Frontal cortex (tissue), 4 donors: ENCODE results near the gene OPHN1. TPM values are rescaled to one million over a fixed set of nuclear protein-coding genes. Genes with fewer than 3 reads are reported as not detected.

Experiments
- DNase-seq, 2 donors: peaks; one replicate each; pipeline ENCODE4 v3.0.0; 2012; ENCODE audit warnings: low spot score in 2 of 2
- FAIRE-seq: peaks from 2 replicates; lab custom pipeline; 2012; peaks lifted over from hg19 to GRCh38; lab: Jason Lieb, UNC
- total RNA-seq: library from RNA; depleted of rRNA; stranded (reverse); fragments of >200 nt; gene quantifications from one replicate; pipeline ENCODE4 v1.2.3, GENCODE V29; 2014
- donor health status: control.
- donor health status: control.
- donor health status: control.

The OPHN1 gene
- total RNA-seq, 1 donor from 2014 or later = 39.1 TPM

DNA sequence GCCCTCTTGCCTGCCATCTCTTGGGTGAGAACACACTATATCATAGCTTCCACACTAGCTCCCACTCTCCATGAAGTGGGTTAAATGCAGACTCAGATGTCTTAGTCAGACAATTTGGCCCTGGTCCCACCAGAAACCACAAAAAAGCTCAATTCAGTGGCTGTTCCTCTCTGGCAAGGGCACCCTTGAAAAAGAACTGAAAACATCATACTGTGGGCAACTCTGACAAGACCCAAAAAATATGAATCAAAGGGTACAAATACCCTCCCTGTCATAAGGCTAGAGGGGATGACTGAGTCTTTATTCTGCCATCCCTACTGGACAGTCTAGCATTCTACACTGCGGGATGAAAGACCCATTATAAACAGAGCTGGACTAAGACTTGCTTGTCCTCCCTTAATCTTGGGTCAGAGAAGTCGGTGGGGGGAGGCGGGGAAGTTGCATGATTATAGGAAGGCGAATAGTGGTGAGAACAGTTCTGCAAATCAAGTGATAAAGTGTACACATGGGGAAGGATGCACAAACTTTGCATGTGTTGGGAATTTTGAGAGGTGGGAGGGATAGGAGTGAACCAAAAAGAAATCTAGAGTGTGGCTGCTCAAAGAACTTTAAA lies 172.1 kb downstream of the OPHN1 start:
- no peak for FAIRE-seq
- peak in 1 of 2 donors; percentile 1 for DNase-seq

DNA sequence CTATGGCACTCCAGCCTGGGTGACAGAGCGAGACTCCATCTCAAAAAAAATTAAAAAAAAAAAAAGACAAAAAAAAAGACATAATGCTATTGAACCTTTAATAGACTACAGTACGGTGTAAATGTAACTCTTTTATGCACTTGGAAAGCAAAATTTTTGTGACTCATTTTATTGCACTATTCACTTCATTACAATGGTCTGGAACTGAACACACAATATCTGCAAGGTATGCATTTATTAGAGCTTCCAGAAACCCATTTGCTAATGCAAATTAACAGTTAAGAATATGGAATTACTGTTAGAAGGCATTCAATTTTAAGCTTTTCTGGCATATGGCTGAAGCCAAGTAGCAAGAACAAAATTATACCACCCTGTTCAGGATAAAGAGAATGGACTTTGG lies 176.3 kb downstream of the OPHN1 start:
- DNase-seq = no peak

DNA sequence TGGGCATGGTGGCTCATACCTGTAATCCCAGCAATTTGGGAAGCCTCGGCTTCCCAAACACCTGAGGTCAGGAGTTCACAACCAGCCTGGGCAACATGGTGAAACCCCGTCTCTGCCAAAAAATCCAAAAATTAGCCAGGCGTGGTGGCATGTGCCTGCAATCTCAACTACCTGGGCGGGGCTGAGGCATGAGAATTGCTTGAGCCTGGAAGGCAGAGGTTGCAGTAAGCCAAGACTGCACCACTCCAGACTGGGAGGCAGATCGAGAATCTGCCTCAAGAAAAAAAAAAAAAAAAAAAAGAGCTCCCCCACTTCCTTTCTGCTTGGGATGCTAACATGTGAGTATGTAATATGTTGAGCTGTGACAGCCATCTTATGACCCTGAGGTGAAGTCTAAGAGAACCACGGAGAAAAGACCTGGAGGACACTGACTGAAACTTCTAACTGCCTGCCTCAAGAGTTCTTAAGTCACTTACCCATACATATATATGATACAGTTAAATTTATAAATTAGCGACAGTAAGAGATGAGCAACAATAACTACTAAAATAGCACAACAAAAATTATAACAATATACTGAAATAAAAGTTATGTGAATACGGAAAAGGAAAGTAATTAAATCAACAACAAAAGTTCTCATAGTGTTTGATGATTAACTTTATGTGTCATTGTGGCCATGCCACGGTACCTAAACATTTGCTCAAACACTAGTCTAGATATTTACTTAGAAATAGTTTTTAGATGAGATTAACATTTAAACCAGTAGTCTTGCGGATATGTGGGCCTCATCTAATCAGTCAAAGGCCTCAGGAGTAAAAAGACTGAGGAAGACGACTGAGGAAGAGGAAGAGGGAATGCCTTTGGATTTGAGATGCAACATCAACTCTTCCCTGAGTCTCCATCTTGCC lies 178.3 kb downstream of the OPHN1 start:
- FAIRE-seq (no peak), DNase-seq (no peak)

More for the DNA sequence above, 176.3 kb downstream of the OPHN1 start:
- no peak for FAIRE-seq

DNA sequence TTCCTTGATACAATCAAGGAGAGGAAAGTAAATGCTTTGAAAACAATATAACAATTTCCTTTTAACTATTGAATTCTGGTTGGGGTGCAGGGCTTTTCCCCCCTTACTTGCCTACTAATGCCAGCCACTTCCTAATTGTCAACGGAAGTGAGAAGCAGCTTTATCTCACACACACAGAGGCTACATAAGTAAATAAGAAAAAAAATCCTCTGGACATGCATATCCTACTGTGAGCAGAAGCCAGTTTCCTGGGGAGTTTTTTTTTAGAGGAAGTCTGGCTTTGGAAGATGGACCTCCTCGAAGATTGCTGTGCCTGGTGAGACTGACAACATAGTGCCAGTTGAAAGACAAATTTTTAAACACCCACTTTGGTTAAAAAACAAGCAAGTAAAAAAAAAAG lies 180.6 kb downstream of the OPHN1 start:
- FAIRE-seq = no peak
- DNase-seq = no peak

DNA sequence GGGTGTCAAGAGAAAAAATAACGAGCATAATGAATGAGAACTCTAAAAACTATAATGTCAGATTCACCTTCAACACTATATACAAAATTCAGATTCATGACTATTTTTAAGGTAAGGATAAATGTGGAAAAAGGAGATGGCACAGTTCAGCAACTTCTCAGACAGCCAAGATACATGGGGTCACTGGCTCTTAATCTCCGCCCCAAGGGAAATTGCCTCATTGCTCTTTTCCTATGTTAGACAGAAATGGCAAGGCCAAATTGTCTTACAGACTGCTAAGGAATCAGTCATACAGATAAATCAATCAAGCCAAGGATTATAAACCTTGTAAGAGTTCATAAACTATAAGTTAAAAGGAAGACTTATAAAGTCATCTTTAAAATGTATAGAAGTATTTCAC lies 183.4 kb downstream of the OPHN1 start:
- DNase-seq = no peak
- FAIRE-seq = no peak

DNA sequence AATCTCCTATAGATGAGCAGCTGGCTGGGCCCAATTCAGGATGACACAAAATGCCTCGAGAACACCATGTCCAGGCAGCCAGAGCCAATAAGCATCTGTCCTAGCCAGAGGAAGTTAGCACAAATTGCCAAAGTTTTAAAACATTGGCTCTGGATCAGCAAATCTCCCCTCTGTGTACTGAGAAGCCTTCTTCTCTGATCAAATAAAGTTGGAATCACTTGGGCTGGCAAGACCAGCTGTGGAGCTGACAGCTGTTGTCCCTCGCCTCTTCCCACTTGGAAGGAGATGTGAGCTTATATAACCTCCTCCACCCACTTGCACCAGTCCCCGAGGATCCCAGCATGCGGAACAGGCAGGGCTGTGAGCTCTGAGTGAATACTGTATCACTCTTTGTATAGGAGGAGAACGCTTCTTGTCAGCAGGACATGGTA lies 183.9 kb downstream of the OPHN1 start:
- FAIRE-seq (no peak), DNase-seq (no peak)

DNA sequence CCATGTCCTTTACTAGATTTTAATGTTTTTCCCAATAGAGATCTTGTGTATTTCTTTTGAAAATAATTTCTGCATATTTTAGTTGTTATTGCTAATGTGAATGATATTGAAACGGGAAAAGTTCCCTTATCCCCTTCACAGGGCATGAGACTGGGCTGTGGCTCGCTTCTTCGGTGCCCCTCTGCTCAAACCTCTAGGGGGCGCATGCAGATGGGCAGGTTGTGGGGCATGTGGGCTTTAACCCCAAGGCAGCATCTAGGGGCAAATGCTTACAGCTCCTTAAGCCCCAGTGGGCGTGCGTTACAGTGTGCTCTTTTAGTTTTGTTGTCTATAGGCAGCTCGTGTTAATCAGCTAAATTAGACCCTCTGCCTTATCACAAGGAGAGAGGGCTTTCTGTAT lies 194.7 kb downstream of the OPHN1 start:
- no peak for DNase-seq
- no peak for FAIRE-seq

DNA sequence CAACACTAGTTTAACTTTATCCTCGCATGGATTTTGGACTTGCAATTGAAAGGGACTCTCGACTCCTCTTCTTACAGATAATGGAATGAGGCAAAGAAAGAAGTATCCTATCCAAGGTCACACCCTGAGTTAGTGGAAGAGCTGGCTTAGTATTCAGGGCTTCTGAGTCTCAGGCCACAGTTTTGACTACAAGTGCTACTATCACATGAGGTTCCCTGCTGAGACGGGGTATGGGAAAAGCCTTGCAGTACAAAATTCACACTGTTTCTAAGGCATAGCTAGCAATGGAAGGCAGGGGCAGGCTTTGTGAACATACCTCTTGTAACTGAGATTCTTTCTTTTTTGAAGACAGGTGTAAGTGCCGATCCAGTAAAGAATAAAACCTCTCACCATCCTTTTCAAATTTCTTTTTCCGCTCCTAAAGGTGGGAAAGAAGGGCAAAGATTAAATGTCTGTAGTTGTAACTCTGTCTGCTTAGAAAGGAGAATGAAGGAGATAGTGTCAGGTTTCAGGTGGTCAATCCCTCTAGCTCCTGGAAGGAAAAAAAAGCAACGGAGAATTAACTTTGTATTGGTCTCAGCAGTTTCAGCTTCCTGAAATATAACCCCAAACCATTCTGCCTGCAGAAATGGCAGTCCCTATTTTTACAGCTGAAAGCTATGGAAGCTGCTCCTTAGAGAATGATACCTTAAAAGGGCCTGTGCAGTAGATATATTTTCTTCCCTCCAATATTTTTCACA lies 199.0 kb downstream of the OPHN1 start:
- FAIRE-seq = no peak

DNA sequence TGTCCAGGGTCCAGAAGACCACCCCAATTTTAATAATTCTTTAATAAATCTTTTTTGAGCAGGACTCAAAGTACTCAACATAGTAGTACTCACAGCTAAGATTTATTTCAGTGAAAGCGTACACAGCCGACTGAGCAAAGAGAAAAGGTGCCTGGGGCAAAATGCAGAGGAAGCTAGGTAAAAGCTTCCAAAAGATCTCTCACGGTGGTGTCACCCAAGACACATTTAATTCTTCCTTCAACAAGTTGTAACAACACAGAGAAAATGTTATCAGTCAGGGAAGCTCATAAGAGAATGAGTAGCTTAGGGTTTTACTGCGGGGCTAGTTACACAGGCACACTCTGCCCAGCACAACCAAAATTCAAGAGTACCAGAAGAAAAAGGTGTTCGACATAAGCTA lies 201.1 kb downstream of the OPHN1 start:
- no peak for DNase-seq
- FAIRE-seq = no peak

More for the DNA sequence above, 199.0 kb downstream of the OPHN1 start:
- DNase-seq = no peak

DNA sequence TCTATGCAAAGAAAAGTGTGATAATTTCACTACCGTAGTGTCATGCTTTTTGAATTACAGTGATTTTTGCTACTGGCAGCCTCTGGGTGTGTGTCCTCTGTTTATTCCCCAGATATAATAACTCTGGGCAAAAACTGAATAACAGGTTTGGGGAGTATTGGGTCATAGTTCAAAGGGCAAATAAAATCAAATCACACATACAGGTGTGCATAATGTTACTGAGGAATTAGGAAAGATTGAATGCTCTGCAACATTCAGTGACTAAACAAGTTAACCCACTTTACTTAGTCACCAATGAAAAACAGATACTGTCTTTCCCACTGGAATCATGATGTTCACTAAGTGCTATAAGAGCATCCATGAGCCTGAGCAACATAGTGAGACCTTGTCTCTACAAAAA lies 224.3 kb downstream of the OPHN1 start:
- DNase-seq (no peak), FAIRE-seq (no peak)

DNA sequence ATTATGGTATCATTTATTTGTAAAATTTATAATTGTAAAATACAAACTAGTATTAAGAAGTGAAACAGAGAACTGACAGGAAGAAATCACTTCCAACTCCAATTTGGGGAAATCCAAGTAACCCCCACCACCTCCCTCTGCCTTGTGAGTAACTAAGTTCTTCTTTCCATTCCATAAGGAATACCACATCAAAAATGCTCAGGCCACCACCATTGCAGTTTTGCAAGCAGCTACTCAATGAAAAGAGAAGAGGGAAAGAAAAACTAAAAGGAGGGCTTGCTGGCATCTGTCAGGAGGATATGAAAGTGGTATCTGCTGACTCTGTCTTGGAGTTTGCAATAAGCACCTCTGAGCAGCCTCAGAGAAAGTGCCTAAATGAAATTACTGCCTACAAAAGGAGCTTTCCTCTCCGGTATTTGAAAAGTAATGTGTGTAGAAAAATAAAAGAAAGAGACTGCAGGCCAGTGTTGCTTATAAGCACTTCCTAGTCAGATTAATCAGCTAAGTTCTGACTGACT lies 228.7 kb downstream of the OPHN1 start:
- FAIRE-seq (no peak), DNase-seq (no peak)

DNA sequence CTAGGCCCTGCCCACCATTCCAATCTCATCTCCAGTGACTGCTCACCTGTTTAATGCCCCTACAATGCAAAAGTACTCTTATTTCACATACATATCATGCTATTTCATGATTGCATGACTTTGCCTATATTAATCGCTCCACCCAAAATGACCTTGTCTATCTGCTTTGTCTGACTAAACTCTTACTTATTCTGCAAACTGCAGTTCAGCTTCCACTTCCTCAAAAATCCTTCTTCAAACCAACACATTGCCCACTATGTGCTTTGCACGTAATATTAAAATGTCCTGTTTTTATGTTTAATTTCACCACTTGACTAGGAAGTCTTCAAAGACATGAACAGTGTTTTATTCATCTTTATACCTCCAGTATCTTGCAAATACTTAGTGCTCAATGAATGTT lies 229.6 kb downstream of the OPHN1 start:
- no peak for FAIRE-seq
- DNase-seq = no peak

DNA sequence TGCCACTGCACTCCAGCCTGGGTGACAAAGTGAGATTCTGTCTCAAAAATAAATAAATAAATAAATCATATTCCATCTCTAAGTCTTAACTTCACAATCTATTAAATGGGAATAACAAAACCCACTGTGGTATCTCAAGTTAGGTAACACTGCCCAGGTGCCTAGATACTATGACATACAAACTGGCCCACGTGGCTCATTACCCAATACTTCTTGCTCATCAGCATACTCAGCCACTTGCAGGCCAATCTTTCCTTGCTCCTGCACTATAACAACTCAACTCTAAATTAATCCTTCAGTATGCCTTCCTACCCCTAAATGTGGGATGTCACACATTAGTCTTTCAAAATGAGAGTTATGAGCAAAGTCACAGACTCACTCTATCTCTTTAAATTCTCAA lies 230.1 kb downstream of the OPHN1 start:
- no peak for DNase-seq
- FAIRE-seq = no peak

DNA sequence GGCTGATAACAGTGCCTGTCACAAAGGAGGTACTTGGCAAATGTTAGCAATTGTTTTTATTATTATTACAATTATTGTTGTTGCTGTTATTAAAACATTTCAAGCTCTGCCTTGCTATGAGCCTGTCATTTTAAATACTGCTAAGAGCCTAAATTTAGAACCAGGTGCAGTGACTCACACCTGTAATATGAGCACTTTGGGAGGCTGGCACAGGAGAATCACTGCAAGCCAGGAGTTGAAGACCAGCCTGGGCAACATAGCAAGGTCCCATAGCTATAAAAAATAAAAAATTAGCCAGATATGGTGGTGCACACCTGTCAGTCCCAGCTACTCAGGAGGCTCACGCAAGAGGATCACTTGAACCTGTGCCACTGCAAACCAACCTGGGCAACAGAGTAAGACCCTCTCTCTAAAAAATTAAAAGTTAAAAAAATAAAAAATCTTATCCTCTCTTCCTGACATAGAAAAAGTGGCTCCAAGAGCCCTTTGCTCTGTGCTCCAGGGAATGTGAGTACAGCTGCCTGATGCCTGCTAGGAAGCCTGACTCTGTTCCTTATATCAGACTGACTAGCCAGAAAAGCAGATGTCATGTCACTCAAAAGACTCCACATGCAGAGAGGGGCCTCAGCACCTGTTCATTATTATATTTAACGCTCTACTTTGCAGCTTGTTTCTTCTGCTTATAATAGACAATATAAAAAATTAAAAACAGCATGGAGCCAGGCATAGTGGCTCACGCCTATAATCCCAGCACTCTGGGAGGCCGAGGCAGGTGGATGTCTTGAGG lies 234.0 kb downstream of the OPHN1 start:
- no peak for FAIRE-seq
- no peak for DNase-seq

DNA sequence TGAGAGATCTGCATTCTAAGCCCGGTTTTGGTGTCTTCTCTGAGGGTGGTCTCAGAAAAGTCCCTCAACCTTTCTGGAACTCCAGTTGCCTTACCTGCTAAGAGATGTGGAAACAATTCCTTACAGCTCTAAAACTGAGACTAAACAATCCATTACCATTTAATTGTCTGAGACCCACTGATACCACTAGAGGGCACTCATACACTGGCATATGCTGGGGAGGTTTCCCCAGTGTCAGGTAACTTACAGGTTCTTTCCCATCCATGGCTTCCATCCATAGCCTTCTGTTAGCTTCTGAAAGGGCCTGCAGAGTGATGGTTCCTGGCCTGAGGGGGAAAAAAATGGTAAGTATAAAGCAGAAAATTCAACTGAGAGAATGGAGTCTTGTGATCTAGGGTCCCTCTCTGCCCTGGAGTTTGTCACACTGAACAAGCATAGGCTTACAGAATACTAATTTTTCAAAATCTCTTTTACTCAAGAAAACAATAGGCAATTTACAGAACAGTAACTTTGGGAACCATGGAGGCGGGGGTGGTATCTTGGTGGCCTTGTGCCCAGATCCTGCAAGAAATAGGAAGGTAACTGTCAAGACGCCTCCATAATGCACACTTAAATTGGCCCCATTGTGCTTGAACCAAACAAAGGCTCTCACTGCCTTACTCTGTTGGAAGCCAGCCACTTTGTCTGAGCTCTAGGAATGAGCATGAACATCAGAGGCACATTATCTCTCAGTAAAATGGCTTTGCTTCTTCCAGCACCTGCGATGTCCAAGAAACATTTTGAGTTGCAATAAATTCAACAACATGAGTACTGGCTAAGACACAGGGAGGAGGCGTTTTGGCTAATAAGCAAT lies 236.1 kb downstream of the OPHN1 start:
- FAIRE-seq (no peak), DNase-seq (peak; percentile 10 to 12)

DNA sequence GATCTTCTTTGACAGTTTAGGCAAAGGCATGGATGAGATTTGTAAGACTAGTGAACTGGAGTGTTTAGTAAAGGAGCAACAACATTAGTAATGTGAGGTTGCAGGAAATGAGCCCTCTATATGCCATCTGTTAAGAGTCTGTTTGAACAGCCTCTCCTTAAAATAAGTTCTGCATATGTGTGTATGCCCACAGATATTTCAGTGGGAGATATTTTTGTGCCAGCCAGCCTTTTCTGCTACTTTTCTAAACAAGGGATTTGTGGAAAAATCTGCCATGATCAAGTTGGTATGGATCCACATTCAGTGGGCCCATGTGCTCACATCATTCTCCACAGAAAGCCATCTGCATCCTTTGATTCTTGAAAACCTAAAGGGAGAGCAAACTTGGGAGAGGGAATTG lies 237.7 kb downstream of the OPHN1 start:
- no peak for FAIRE-seq
- no peak for DNase-seq

DNA sequence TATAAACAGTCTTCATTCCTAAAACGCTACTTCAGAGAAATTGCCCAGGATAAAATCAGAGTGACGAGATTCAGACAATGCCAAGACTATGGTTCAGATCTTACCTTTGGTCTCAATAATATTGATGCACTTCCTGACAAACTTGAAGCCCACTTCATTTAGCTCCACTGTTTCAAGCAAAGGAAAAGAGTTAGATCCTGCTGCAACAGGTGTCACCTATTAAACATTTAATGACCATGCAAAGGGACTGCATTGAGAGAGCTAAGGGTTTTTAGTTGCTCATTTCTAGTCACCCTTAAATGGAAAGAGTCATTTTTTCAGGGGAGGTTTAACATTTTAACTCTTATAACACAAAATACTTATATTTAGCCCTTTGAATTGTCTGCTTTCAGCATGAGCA lies 239.5 kb downstream of the OPHN1 start:
- FAIRE-seq = no peak
- no peak for DNase-seq

DNA sequence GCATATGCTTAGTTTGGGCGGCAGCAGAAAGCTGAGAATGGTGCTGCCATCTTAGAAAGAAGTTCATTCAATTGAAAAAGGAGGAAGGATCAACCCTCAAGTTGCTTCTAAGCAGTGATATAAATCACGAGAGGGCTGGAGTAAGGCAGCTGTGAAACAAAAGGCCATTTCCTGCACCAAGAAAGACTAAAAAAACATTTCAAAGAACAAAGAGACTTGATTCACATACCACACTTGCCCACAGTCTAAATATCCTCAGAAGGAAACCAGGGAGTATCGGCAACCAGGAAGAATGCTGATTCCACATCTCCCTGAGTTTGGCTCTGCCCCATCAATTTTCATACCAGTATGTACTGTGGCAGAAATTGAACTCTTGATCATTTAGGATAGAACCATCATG lies 240.1 kb downstream of the OPHN1 start:
- no peak for DNase-seq
- no peak for FAIRE-seq

DNA sequence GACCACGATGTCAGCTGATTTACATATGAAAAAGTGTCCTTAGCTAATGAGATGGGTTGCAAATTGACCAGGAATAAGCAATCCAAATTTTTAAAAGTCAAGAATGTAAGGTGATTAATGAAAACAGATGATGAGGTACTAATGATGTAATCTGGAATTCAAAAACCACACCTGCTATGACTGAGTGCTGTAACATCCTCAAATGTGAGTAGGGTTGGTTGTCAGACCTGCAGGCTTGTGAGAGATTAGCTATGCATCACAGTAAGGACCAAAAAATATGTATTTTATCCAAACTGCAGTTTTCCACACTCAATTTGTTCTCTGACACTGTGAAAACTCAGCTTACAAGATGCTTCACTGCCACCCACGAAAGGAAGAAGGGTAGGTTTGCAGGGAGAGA lies 242.5 kb downstream of the OPHN1 start:
- no peak for FAIRE-seq
- DNase-seq = no peak
